HG03064 (cell line): ENCODE results near the gene NDUFV2.

ENCODE experiments used
- ATAC-seq: cut with Tn5 transposase; IDR thresholded peaks from one replicate; pipeline ENCODE4 v1.9.1; 2021; ENCODE audit warnings: low read depth; ENCODE audit not compliant: unreplicated experiment

Gene NDUFV2

DNA sequence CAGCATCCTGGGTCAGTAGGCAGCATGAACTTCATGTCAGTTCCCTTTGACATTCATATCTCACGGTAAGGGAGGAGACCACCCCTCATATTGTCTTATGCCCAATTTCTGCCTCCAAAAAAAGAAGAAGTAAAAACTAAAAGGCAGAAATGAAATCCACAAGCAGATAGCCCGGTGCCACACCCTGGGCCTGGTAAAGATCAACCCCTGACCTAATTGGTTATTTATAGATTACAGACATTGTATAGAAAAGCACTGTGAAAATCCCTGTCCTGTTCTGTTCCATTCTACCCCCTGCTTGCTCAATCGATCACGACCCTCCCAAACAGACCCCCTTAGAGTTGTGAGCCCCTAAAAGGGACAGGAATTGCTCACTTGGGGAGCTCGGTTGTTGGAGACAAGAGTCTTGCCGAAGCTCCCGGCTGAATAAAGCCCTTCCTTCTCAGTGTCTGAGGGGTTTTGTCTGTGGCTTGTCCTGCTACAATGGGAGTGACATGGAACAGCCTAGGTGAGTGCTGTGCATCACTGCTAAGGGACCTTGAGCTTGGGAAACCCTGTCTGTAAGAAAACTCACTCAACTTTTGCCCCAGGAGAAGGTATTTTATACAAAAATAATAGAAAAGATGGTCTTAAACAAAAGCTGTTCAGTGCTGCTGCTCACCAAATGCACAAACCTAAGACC is 11.1 kb downstream of the NDUFV2 start:
- ATAC-seq: no peak

DNA sequence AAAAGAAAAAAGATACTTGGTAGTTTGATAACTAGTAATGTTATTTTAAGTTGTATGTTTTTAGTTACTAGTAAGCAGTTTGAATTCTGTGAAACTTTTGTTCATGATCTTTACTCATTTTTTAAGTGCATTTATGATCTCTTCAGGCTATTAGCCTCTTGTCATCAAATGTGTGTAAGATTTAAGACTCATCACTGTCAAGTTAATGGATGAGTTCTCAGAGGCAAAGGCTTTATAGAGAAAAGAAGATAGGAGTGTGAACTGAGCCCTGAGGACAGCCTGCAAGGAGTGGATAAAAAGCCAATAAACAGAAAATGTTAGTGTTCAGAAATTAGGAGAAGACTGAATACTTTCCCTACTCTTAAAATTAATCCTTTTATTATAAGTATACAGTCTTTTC is 13.5 kb downstream of the NDUFV2 start:
- ATAC-seq: no peak

DNA sequence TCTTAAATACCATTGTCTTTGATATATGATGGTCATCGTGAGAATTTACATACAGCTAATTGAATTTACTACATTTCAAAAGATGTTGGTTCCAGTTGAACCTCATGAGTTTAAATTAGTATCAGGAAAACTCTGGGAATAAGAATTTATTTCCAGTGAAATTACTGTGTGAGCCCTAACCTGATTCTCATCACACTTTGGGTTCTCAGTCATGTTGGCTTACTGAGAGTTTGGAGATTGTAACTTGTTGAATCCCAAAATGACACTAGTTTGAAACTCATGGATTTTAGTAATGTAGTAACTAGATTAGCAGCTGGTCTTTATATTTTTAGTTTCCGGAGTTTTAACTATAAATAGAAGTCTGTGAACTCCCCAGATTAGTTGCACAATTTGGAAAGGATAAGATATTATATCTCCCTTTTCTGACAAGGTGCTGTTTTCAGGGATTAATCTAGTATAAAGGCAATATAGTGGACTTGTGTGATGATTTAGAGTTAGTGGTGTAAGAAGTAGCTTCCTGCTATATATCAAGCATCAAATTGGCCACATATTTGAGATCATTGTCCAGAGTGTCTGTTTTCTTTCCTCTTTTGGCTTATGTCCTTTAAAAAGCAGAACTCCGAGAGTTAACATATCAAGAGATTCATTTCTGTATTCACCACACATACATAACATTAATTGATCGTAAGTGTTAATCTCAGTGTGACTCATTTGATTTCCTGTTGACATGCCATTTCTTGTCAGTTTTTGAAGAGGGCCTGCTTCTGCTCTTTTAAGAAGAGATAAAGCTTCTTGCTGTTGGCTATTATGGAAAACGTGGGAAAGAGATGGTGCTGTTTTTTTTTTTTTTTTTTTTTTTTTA is 15.7 kb downstream of the NDUFV2 start:
- ATAC-seq: no peak

DNA sequence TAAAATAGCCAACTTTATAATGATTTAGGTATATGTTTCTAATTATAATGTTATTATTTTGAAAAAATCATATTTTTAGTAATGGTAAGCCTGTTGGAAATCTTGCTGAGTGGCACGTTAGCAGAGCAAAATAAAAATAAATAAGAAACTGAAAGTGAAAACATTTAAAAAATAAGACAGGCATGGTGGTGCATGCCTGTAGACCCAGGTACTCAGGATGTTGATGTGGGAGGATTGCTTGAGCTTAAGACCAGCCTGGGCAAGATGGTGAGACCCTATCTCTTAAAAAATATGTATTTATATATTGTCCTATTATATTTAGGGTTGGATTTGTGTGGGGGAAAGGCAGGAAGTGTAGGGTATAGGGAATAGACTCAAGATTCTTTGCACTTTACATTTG is 18.3 kb downstream of the NDUFV2 start:
- ATAC-seq: no peak

DNA sequence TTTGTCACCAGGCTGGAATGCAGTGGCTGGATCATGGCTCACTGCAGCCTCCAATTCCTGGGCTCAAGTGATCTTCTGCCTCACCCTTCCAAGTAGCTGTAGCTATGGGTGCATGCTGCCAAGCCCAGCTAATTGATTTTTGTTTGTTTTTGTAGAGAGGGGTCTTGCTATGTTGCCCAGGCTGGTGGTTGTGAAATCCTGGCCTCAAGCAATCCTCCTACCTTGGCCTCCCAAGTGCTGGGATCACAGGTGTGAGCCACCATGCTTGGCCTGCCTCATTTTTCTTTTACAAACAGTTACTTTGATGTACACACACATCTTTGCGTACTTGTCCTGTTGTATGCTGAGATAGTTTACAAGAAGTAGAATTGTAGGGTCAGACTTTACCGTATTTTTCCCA is 21.0 kb downstream of the NDUFV2 start:
- no peak for ATAC-seq

DNA sequence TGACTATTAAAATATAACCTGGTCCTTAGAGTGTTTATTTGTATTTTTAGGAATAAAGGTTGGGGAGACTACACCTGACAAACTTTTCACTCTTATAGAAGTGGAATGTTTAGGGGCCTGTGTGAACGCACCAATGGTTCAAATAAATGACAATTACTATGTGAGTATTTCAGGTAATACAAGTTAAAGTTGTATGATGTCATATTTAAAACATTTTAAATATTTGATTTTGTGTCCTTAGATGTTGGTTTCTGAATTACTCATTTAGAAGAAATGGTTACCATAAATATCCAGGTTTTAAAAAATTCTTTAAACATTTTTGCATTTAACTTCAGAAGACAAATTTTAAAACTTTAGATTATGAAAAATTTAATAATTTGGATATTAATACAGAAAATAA is 22.3 kb downstream of the NDUFV2 start:
- ATAC-seq: no peak

DNA sequence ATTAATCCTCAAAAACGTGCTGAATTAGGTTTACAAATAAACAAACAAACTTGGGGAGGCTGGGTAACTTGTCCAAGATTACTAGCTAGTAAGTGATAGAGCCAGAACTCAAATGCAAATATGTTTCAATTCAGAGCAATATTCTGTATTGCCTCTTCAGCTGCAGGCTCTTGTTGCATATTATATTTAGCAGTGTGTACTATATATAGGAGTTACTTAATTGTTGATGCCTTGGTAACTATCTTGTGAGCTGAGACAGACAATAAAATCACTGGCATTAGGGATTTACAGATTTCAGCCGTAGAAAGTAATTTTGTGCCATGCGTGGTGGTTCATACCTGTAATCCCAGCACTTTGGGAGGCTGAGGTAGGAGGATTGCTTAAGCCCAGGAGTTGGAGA is 23.8 kb downstream of the NDUFV2 start:
- no peak for ATAC-seq

DNA sequence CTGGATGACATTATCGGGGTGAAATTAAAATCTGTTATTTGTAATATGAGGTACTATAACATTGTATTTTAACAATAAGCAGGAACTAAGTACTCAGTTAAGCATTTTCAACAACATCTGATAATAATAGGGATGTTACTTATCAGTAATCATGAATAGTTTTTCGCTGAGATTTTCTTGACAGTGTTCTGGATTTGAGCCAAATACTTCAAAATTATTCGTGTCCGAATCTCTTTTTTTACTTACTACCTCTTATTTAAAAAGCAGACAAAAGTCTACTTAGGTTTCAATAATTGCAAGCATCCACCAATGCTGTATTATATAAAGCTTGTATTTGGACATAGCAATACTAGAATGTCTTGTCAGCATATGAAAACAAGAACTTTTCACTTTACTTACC is 27.7 kb downstream of the NDUFV2 start:
- no peak for ATAC-seq

DNA sequence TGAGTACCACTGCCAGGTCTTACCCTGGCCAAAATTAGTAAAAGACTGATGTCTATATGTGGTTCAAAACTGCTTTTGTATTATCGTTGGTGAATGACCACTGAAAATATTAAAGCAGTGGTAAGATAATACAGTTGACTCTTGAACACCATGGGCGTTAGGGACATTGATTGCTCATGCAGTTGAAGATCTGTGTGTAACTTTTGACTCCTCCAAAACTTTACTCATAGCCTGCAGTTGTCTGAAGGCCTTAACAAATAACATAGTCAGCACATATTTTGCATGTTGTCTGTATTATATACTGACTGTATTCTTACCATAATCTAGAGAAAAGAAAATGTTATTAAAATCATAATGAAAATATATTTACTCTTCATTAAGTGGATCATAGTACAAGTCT is 28.3 kb downstream of the NDUFV2 start:
- ATAC-seq: no peak

DNA sequence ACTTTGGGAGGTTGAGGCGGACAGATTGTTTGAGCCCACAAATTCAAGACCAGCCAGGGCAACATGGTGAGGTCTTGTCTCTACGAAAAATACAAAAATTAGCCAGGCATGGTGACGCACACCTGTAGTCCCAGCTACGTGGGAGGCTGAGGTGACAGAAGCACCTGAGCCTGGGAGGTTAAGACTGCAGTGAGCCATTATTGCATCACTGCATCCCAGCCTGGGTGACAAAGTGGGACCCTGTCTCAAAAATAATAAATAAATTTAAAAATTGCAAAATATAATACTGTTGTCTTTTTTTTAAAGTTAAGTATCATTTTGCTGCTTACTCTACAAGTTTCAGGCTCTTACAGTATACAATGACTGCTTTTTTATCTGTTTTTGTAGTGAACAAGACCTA is 30.1 kb downstream of the NDUFV2 start:
- no peak for ATAC-seq

DNA sequence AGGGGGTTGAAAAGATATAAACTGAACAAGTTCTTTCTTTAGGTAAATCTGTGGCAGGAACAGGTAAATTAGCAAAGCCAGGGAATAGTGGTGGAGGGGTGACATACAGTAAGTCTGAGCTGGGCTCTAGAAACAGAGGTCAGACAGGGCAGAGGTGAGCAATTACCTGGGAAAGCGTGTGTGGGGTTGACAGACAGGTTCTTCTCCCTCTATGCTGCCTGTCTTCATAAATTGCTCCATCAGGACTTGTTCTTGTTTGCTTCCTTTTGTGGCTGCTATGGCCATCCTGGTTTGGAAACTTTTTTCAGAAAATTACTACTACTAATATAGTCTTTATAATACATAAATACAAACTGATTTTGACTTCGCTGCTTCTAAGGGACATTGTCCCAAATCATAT is 30.7 kb downstream of the NDUFV2 start:
- no peak for ATAC-seq

DNA sequence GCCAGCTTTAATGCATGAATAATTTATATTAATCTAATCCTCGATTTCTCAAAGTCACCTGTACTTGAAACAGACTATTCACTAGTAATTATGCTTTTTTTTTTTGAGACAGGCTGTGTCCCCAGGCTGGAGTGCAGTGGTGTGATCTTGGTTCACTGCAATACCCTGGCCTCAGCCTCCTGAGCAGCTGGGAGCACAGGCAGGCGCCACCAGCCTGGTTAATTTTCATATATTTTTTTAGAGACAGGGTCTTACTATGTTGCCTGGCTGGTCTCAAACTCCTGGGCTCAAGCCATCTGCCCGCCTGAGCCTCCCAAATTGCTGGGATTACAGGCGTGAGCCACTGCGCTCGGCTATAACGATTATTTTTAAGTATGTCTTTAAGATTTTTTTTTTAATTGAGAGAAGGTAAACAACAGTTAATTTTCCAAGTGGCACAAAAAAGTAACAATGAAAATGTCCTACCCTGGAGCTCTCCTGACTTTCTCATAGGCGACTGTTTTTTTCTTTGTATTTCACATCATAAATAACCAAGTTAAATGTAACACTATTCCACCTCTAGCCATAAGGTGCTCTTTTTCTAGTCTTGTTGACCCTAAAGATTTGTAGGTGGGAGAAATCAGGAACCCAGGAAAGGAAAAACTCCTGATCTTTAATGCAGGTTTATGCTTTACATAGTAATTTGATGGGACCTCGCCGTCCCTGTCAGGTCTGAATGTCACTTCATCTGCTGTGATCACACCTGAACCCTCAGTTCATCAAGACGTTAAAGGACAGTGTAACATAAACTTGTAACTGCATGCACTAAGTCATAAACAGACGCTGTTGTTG is 32.8 kb downstream of the NDUFV2 start:
- no peak for ATAC-seq

DNA sequence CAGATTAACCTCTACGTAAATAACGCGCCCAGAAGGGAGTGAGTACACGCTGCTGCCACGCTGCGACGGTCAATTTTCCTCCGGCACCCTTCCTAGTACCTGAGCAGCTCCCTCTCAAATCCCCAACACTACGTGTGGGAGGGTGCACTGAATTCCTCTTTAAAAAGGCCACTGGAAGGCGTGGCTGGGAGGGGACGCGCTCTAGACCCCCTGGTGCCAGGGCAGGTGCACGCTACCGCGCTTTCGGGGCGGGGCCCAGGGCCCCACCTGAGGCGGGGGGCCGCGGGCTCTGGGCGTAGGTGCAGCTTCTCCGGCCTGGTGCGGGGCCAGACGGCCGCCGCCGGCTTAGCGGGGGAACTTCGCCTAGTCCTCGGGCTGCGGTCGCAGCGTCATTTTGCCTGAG is 33.4 kb downstream of the NDUFV2 start:
- ATAC-seq: peak; percentile 21

DNA sequence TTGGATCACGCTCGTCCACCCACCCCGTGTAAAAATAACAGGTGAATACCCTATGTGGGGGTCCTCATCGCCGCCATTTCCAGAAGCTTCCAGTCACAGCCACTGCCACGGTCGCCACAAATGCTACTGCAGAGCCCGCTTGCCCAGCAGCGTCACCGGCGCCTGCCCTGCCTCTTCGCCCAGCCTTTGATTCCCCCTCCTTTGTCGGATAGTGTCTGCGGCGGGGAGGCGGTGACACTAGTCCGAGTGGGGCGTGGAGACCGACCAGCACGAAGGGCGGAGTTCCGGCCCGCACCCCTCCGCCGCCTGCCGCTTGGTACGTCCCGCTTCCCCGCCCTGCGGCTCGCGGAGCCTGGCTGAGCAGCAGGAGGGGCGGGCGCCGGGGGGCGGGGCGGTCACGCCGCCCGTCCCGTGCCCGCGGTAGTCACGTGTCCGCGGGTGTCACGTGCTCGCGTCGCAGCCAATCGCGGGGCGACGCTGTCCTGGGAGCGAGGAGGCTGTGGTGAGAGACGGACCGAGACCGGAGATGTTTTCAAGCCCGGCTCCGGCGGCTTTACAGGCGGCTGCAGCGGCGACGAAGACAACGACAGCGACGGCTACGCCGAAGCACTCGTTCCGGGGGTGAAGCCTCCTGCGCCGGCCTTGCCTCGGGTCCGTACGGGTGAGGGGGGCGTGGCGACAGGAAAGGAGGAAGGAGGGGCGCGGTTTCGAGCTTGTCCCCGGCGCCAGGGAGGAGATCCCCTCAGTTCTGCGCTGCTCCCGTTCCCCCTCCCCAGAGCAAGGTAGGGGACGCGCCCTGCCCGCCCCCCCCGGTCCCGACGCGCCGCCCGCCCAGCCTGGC is 34.0 kb downstream of the NDUFV2 start, which contains the start of gene ANKRD12:
TSS of gene ANKRD12 (plus strand) at position 467 of the 841 bp plus-strand sequence. CDS start 45,652 bp downstream, outside the sequence.
- ATAC-seq: peak; percentile 66

DNA sequence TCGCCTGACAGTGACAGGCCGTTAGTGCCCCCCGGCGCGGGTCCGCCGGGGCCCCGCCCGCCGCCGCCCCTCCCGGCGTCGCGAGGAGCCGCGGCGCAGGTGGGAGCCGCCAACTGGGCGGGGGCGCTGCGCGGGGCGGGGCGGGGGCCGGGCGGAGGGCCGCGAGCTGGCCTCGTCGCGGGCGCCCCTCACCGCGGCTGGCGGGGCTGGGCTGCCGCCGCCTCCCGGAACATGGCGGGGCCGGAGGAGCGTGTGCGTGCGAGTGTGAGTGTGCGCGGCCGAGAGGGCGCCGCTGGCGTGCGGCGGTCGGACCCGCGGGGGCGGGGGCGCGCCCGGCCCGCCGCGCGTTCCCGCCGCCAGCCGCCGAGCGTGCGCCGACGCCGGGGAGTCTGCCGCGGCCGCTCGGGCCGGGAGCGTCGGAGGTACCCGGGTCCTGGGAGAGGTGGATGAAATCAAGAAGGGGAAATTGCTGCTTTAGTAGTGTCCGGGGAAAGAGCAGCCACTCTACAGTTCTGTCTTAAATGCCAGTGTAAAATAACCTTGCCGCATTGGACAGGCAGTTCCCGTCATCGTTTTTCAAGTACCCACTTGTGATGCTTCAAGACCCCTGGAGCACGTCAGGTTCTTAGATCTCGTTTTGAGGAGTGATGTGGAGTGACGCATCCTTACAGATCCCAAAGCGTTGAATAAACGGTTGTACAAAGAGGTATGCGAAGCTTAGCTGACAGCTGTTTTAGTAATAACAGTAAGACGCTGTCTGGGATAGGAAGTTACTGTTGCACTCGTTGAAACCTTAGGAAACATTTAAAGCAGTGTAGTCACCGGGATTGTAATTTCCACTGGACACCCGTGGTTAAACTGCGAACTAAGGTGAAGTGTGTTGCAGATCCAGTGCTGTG is 34.9 kb downstream of the NDUFV2 start:
- ATAC-seq: peak; percentile 38

DNA sequence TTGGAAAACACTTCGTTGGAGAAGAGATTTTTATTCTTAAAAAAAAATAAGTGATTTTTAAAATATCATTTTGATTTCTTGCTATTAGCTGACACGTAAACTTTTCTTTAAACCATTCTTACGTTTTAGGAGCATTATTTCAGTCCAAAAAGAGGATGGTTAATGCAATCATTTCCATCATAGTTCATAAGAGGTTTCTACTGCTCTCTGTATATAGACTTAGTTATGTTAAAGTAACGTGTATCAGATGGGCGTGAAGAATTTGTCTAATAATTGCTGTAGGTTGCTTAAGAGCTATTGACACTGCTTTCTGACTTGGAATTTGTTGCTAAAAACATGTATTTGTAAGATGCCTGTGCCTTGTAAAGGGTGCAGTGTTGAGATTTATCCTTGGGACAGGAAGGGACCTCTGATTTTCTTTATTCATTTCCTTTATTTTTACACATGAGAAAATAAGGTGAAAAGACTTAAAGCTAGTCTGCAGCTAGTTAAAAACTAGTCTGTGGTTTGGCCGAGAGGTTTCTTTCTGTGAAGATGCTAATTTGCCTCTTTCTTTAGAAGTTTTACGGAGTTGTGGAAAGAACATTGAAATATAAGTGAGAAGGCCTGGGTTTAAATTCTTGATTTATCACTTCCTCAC is 37.0 kb downstream of the NDUFV2 start:
- ATAC-seq: no peak

DNA sequence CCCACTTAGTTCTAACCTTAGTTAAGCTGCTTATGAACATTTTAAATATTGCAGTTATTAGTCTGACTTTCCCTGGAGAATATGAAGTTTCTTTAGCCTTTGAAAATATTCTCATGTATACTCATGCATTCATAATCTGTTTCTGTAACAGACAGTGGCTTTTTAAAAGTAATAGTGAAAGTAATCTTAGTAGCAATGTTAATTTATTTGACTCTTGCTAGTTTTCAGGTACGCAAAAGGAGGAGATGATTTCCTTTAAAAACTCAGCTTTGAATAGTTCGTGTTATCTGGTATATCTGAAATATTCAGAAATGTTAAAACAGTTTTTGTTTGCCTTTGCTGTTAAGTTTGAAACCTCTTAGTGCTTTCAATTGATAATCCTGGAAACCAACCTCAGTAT is 37.9 kb downstream of the NDUFV2 start:
- no peak for ATAC-seq

DNA sequence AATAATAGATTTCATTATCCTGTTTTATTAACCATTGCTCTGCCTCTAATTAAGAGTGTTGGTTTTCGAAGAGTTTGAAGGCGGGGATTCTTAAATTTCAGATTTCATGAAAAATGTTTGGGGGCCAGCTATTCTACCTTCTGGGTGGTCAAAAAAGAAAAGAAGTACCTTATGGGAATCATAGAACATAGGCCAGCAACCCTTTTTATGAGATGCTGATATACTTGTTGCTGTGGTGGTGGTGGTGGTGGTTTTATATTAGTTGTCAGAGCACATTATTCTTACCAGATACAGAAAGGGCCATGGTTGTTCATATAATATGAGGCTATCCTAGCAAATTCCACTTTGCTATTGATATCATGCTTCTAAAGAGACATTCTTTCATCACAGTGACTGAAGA is 38.5 kb downstream of the NDUFV2 start:
- ATAC-seq: no peak

DNA sequence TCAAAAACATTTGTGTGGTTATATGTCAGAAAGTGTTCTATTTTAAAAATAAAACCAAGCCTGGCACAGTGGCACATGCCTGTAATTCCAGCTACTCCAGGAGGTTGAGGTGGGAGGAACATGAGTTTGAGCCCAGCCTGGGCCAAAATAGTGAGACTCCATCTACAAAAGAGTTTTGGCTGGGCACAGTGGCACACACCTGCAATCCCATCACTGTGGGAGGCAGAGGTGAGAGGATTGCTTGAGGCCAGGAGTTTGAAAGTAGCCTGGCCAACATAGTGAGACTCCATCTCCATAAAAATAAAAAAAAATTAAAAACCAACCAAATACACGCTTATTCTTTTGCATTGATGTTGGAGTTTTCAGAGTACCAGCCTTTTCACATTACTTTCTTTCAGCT is 43.7 kb downstream of the NDUFV2 start:
- ATAC-seq: no peak
